ENCODE data around the gene GJB1.
"Not testable (repeated sequence)": the region's sequence is repeated elsewhere in the genome, so short reads cannot be mapped to it uniquely, and the experiment has no call there.

GJB1 gene

DNA sequence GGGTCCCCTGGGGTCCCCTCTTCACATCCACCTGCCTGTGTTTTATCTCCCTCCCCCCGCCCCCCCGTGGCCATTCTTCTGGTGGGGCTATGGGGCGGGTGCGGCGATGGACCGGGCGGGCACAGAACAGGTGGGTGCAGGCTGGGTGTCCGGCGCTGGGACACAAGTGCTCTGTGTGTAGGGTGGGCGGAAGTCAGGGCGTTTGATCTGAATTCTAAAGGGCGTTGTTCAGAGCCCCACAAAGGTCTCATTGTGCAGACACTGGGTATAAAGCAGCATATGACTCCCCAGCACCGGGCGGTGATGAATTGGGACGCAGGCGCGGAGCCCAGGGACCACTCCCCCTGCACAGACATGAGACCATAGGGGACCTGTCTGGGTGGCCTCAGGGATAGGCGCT, at the start of gene GJB1:
TSS of gene GJB1 (plus strand) at position 296 of the 400 bp plus-strand sequence. CDS start 484 bp downstream, outside the sequence.
- H3K4me1 ChIP-seq (ENCODE audit: insufficient read depth, low read length): peaks cover 22% of the 10 kb centered on the region
- no peaks in the 10 kb centered on the region for H3K9me3 ChIP-seq (ENCODE audit: control insufficient read depth, insufficient read depth, low read length)
- H3K9ac ChIP-seq (ENCODE audit: low read depth, low read length): no peak within 1 kb of the TSS
- H3K36me3 ChIP-seq (ENCODE audit: insufficient read depth, low read length): no peaks in the 10 kb centered on the region

DNA sequence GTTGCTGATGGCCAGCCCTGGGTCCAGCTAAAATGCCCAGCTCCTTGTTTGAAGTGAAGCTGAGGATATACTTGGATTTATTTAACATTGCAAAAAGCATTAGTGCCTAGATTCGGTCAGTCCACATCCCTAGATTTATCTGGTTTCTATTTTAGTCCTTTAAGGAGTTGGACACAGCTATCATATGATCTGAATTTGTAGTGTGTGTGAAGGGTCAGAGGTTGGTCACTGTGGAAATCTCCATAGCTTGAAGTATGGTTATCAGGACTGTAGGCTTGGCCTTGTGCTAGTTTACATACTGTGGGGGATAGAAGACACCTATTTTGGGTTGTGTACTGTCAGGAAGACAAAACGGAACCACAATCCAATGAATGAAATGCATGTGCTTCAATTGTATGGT, 49.6 kb upstream of the GJB1 start:
- Histone ChIP-seq H3K36me3 (ENCODE audit: insufficient read depth, low read length) (no peaks in the 10 kb centered on the region; the same call in 1 of the 2 replicates), H3K4me1 (ENCODE audit: insufficient read depth, low read length) (peaks cover 7% of the 10 kb centered on the region), H3K9me3 (ENCODE audit: control insufficient read depth, insufficient read depth, low read length) (no peaks in the 10 kb centered on the region), H3K9ac (ENCODE audit: low read depth, low read length) (no peak overlapping the region)

DNA sequence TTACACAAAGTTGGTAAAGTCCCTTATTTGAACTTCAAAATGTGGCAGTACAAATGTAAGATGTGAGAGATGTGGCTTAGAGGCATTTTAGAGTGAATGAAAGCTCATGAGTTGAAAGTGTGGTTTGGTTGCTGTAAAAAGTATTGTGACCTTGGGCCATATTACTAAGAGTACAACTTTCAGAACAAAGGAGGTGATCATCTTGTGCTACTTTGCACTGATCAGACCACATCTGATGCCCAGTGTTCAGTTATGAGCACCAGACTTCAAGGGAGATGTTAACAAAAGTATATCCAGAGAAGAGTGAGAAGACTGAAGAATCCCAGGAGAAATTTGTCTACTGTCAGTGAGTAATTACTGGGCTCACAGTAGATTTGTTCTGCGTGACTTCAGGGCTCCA, 48.2 kb upstream of the GJB1 start:
- Histone ChIP-seq H3K9me3 (ENCODE audit: control insufficient read depth, insufficient read depth, low read length) (no peaks in the 10 kb centered on the region), H3K36me3 (ENCODE audit: insufficient read depth, low read length) (no peaks in the 10 kb centered on the region; the same call in 1 of the 2 replicates), H3K4me1 (ENCODE audit: insufficient read depth, low read length) (peaks cover 7% of the 10 kb centered on the region), H3K9ac (ENCODE audit: low read depth, low read length) (no peak overlapping the region)

DNA sequence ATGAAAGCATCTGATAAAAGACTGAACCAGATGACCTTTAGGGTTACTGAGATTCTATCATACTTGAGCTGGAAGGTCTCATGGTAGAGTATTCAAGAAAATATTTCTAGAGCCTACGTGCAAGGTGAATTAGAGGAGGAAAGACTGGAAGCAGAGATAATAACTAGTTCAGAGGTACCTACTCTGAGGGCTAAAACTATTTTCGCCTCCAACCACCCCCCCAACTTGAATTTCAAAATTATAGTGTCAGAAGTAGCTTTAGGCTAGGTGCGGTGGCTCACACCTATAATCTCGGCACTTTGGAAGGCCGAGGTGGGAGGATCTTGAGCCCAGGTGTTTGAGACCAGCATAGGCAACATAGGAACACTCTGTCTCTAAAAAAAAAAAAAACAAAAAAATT, 47.5 kb upstream of the GJB1 start:
- no peaks in the 10 kb centered on the region; the same call in 1 of the 2 replicates for H3K36me3 ChIP-seq (ENCODE audit: insufficient read depth, low read length)
- no peaks in the 10 kb centered on the region for H3K9me3 ChIP-seq (ENCODE audit: control insufficient read depth, insufficient read depth, low read length)
- H3K4me1 ChIP-seq (ENCODE audit: insufficient read depth, low read length): peaks cover 3% of the 10 kb centered on the region
- no peak overlapping the region for H3K9ac ChIP-seq (ENCODE audit: low read depth, low read length)

DNA sequence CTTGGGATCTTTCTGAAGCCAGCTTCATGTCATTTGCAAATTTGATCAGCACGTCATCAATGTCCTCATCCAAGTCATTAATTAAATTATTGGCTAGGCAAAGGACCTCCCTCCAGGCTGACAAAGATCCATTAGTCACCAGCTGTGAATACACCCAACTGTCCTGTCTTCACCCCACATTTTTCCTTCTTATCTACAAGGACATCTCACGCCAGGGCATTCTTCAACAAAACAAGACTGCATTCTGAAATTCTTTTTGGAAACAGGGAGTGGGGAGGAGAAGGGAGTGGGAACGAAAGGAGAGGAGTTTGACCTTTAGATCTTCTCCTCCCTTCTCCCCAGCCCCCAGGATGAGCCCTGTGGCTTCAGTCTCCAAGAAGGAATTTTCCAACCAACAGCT, 45.7 kb upstream of the GJB1 start:
- Histone ChIP-seq H3K9ac (ENCODE audit: low read depth, low read length) (no peak overlapping the region), H3K4me1 (ENCODE audit: insufficient read depth, low read length) (no peaks in the 10 kb centered on the region; the same call in 1 of the 2 replicates), H3K36me3 (ENCODE audit: insufficient read depth, low read length) (no peaks in the 10 kb centered on the region; the same call in 1 of the 2 replicates), H3K9me3 (ENCODE audit: control insufficient read depth, insufficient read depth, low read length) (no peaks in the 10 kb centered on the region)

DNA sequence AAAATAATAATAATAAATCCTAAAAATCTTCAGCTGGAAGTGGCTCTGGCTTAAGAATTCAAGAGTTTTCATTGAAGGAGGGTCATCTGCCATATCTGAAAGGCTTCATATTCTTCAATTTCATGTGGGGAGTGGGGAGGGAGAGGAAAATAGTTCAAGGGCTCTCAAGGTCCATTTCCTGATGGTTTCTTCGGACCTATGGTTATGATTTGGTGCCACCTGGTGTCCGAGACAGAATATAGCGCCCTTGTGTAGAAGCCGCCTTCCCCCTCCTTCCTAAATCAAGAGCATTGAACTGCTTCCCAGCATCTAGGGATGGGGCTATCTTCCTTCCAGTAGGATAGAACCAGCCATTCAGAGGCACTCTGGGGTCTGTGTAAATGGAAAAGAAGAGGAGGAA, 44.1 kb upstream of the GJB1 start:
- Histone ChIP-seq H3K9ac (ENCODE audit: low read depth, low read length) (no peak overlapping the region), H3K9me3 (ENCODE audit: control insufficient read depth, insufficient read depth, low read length) (no peaks in the 10 kb centered on the region), H3K4me1 (ENCODE audit: insufficient read depth, low read length) (peaks cover 15% of the 10 kb centered on the region), H3K36me3 (ENCODE audit: insufficient read depth, low read length) (no peaks in the 10 kb centered on the region)

DNA sequence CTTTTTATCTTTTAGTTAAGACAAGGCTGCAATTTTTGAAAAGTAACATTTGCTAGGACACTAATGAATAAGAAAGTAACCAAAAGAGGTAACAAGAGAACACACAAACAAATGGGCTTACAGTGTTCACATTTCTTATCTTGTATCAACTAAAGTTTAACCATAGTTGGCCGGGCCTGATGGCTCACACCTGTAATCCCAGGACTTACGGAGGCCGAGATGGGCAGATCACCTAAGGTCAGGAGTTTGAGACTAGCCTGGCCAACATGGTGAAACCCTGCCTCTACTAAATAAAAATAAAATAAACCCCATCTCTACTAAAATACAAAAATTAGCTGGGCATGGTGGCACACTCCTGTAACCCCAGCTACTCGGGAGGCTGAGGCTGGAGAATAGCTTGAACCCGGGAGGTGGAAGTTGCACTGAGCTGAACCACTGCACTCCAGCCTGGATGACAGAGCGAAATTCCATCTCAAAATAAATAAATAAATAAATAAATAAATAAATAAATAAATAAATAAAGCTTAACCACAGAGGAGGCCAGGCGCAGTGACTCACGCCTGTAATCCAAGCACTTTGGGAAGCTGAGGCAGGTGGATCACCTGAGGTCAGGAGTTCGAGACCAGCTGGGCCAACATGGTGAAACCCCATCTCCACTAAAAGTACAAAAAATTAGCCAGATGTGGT, 42.3 kb upstream of the GJB1 start:
- H3K9ac ChIP-seq (ENCODE audit: low read depth, low read length): not testable (repeated sequence)

DNA sequence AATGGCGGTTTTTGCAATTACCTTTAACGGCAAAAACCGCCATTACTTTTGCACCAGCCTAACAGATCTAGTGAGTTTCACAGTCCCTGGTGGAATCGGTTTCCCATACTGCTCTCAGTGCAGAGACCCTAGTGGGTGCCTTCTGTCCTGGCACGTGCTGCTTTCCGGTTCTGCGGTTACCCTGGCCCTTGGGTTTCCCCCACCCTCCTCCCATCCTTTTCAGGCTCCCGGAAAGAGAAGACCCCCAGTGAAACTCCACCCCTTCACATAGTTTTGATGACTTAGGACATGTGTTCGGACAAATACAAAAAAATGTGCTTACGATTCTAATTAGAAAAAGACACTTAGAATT, 41.5 kb upstream of the GJB1 start:
- peak overlapping the region; percentile 99 for H3K9ac ChIP-seq (ENCODE audit: low read depth, low read length)
- no peaks in the 10 kb centered on the region for H3K9me3 ChIP-seq (ENCODE audit: control insufficient read depth, insufficient read depth, low read length)
- H3K4me1 ChIP-seq (ENCODE audit: insufficient read depth, low read length): peaks cover 21% of the 10 kb centered on the region
- no peaks in the 10 kb centered on the region for H3K36me3 ChIP-seq (ENCODE audit: insufficient read depth, low read length)

More for the DNA sequence above, 42.3 kb upstream of the GJB1 start:
- peaks cover 21% of the 10 kb centered on the region for H3K4me1 ChIP-seq (ENCODE audit: insufficient read depth, low read length)
- not testable (repeated sequence) for H3K9me3 ChIP-seq (ENCODE audit: control insufficient read depth, insufficient read depth, low read length); H3K36me3 ChIP-seq (ENCODE audit: insufficient read depth, low read length)

DNA sequence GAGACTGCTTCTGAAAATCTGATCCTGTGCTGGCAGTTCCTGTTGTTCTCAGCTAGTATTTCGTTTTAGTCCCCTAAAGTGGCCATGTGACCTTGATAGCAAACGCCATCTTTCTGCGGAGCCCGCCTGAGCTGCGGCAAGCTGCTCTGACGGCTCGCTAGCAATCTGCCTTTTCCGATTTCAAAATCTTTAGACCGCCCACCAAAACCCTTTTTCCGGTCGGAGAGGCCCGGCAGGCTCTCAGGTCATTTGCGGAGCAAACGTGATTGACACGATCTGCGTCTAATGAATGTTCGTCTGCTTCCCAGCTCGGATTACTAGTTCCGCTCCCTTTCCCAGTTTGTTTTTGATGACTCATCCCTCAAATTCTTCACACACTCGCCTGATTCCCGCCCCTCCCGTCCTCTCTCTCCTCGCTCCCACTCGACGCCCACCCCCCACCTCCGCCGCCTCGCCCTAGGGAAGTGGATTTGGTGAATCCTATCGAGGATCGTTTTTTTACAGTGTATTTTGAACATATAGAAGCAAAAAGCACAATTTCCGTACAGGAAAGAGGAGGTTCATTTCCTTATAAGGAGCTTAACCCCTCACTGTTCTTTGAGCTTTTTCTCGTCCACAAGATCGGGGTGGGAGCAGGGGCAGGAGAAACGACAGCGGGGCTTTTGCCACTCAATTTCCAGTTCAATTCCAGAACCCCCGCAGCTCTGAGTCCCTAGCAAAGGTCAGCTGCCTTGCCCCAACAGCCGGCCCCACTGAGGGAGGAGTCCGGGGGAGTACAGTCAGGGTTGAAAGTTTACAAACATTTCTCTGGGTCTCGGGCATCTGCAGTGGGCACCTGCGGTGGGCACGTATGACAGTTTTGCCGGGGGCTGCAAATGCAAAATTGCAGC, 40.9 kb upstream of the GJB1 start:
- Histone ChIP-seq H3K4me1 (ENCODE audit: insufficient read depth, low read length) (peaks cover 21% of the 10 kb centered on the region), H3K36me3 (ENCODE audit: insufficient read depth, low read length) (no peaks in the 10 kb centered on the region), H3K9me3 (ENCODE audit: control insufficient read depth, insufficient read depth, low read length) (no peaks in the 10 kb centered on the region), H3K9ac (ENCODE audit: low read depth, low read length) (peak overlapping the region; percentile 99)

DNA sequence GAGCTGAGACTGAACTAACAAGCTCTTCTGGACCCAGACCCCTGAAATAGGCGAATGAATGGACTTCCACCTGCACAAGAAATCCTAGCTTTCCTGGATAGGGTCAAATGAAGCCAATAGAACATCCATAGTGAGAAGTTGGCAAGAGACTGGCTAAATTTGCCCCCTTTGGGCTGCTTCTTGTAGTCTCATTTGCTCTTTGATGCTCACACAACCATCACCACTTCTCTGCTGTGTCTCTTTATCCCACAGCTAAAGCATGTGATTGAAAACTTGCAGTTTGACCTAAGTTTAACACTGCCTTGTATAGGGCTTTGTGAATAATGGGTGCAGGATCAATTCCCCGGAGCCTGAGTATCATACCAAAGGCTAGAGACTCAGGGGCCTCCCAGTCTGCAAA, 40.2 kb upstream of the GJB1 start:
- H3K4me1 ChIP-seq (ENCODE audit: insufficient read depth, low read length): peaks cover 21% of the 10 kb centered on the region
- H3K36me3 ChIP-seq (ENCODE audit: insufficient read depth, low read length): no peaks in the 10 kb centered on the region
- no peaks in the 10 kb centered on the region for H3K9me3 ChIP-seq (ENCODE audit: control insufficient read depth, insufficient read depth, low read length)
- peak overlapping the region; percentile 63 for H3K9ac ChIP-seq (ENCODE audit: low read depth, low read length)

DNA sequence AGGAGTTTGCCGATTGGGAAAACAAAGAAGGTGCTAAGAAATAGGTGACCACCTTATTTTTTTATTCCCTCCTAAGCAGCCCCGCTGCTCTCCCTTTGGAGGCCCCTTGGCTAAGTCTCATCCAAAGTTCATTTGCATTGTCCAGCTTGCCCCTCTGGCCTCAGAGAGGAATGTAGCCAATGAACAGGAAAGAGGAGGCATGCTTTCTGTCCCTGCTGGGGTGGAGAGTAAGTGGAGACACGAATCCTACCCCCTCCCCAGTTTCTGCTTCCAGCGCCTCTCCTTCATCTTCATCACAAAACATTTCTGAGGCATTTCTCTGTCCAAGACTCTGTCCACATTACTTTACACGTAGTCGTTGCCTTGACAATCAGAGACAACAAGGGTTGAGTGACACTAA, 39.7 kb upstream of the GJB1 start:
- peaks cover 21% of the 10 kb centered on the region for H3K4me1 ChIP-seq (ENCODE audit: insufficient read depth, low read length)
- peak overlapping the region; percentile 63 for H3K9ac ChIP-seq (ENCODE audit: low read depth, low read length)
- no peaks in the 10 kb centered on the region for H3K36me3 ChIP-seq (ENCODE audit: insufficient read depth, low read length)
- no peaks in the 10 kb centered on the region for H3K9me3 ChIP-seq (ENCODE audit: control insufficient read depth, insufficient read depth, low read length)

DNA sequence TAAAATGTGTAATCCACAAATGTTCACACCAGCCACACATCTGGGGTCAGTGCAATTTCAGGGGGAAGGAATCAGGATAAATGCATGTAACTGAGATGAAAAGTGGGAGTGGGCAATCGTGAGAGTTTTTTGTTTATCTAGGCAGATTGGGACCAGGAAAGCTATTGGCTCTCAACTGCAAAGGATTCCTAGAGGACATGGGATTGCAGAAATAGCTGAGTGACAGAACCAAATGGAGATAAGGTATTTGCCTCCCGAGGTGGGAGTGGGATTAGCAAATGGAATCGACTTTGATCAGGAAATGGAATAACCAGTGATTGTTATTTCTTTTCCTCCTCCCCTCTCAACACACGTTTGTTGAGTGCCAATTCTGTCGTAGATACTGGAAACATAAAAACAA, 38.9 kb upstream of the GJB1 start:
- Histone ChIP-seq H3K36me3 (ENCODE audit: insufficient read depth, low read length) (no peaks in the 10 kb centered on the region), H3K9ac (ENCODE audit: low read depth, low read length) (no peak overlapping the region), H3K9me3 (ENCODE audit: control insufficient read depth, insufficient read depth, low read length) (no peaks in the 10 kb centered on the region), H3K4me1 (ENCODE audit: insufficient read depth, low read length) (peaks cover 21% of the 10 kb centered on the region)

DNA sequence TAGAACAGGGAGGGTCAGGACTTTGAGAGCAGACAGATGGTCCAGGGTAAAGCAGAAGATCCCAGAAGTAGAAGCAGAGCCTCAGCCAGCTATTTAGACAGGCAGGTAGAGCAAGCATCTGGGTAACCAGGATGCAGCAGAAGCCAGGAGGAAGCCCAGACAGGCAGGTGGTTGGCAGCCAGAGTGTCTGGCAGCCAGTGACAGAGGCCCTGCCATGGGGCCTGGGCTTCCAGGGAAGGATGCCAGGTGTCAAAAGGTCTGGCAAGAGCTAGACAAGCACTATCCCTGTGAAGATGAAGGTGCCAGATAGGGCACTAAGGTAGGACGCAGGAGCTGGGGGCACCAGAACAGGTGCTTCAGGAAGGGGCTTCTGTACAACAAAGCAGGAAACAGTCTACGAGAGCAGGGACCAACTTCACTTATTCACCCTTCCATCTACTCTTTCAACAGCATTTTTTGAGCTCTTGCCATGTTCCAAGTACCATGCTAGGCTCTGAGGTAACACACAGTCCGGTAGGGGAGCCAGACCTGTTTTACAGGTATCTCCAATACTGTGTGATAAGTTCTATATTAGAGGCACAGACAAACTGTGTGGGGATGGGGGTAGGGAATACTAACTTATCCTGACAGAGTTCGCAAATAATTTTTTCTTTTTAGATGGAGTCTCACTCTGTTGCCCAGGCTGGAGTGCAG, 38.1 kb upstream of the GJB1 start:
- no peaks in the 10 kb centered on the region for H3K36me3 ChIP-seq (ENCODE audit: insufficient read depth, low read length)
- no peaks in the 10 kb centered on the region for H3K9me3 ChIP-seq (ENCODE audit: control insufficient read depth, insufficient read depth, low read length)
- H3K4me1 ChIP-seq (ENCODE audit: insufficient read depth, low read length): peaks cover 21% of the 10 kb centered on the region
- H3K9ac ChIP-seq (ENCODE audit: low read depth, low read length): no peak overlapping the region

DNA sequence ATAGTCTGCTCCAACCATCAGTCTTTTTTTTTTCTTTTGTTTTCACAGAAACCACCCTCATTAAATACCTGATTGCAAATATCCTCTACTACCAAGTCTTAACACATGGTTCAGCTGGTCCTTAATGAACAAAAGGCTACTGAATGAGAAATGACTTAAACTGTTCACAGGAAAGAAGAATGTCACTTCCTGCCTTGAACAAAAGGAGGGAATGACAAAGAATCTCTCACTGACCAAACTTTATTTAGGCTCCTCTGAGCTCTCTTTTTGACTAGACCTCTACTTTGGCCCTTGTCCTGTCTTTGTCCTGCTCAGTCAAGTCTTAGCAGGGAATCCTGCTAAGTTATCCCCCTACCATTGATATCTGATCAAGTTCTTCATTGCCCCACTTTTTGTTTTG, 31.8 kb upstream of the GJB1 start:
- Histone ChIP-seq H3K4me1 (ENCODE audit: insufficient read depth, low read length) (peaks cover 18% of the 10 kb centered on the region), H3K9me3 (ENCODE audit: control insufficient read depth, insufficient read depth, low read length) (no peaks in the 10 kb centered on the region), H3K9ac (ENCODE audit: low read depth, low read length) (no peak overlapping the region), H3K36me3 (ENCODE audit: insufficient read depth, low read length) (no peaks in the 10 kb centered on the region)
